Stomach (tissue), 4 donors: Measurements from ENCODE around the gene ARHGAP11A.
"Not testable (repeated sequence)": the region's sequence is repeated elsewhere in the genome, so short reads cannot be mapped to it uniquely, and the experiment has no call there.

Experiments
- EP300 ChIP-seq: sonication (generic); formaldehyde crosslinking; IDR thresholded peaks from one replicate; pipeline ENCODE4 v1.6.1; 2017; ENCODE audit warnings: antibody characterized with exemption
- POLR2A ChIP-seq, 4 donors: fragments of 450-650 bp; IDR thresholded peaks; one replicate each; pipeline ENCODE4 v1.6.1; 2016; ENCODE audit warnings: antibody characterized with exemption in 4 of 4, control low read depth in 2 of 4, mild to moderate bottlenecking in 1 of 4, moderate library complexity in 1 of 4
- POLR2AphosphoS5 ChIP-seq, 3 donors: sonication (generic); formaldehyde crosslinking; IDR thresholded peaks; one replicate each; pipeline ENCODE4 v1.6.1; 2016; ENCODE audit warnings: antibody characterized with exemption in 3 of 3
- TF ChIP-seq, protein P1 (sequence below), 7 experiments: fragments of 450-650 bp in 4 of 7; fragments of 200-600 bp in 3 of 7; sonication (generic) in 3 of 7; IDR thresholded peaks; one replicate each; pipeline ENCODE4 v1.5.1; 2016 to 2019; ENCODE audit warnings: antibody characterized with exemption in 7 of 7, control low read depth in 2 of 7, mild to moderate bottlenecking in 1 of 7

DNA sequence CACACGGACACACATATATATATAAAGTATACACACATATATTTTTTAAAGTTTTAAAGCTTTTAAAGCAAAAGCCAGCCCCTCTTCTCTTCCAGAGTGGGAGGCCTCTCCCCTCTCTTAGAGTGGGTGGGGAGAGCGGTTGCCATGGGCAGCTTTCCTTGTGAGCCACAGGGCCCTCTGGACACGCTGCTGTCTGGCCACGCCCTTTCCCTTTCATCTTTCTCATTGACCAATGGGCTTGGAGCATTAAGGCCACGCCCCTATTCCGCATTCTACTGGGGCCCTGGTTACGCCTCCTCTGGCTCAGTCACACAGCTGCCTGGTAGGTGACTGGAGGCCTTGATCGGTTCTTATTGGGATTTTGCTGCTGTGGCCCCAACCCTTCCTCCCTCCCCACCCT lies 22.2 kb upstream of the ARHGAP11A start, which contains the start of gene GOLGA8N:
- TF ChIP-seq, protein P1, sequence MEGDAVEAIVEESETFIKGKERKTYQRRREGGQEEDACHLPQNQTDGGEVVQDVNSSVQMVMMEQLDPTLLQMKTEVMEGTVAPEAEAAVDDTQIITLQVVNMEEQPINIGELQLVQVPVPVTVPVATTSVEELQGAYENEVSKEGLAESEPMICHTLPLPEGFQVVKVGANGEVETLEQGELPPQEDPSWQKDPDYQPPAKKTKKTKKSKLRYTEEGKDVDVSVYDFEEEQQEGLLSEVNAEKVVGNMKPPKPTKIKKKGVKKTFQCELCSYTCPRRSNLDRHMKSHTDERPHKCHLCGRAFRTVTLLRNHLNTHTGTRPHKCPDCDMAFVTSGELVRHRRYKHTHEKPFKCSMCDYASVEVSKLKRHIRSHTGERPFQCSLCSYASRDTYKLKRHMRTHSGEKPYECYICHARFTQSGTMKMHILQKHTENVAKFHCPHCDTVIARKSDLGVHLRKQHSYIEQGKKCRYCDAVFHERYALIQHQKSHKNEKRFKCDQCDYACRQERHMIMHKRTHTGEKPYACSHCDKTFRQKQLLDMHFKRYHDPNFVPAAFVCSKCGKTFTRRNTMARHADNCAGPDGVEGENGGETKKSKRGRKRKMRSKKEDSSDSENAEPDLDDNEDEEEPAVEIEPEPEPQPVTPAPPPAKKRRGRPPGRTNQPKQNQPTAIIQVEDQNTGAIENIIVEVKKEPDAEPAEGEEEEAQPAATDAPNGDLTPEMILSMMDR (IDR thresholded peaks at IDR 0.05) = not testable (repeated sequence)
- not testable (repeated sequence) for TF ChIP-seq POLR2AphosphoS5 (IDR thresholded peaks at IDR 0.05); POLR2A (IDR thresholded peaks at IDR 0.05); EP300
